ENCODE data around the gene UBE2S. TPM values are rescaled to one million over a fixed set of nuclear protein-coding genes. Genes with fewer than 3 reads are reported as not detected.
"Not testable (repeated sequence)": the region's sequence is repeated elsewhere in the genome, so short reads cannot be mapped to it uniquely, and the experiment has no call there.

UBE2S gene
- total RNA-seq, 1 donor from 2014 or later = 235 TPM

- peak; percentile 58 for TF ChIP-seq CTCF (IDR thresholded peaks at IDR 0.05; ENCODE audit: partially characterized antibody, unreplicated experiment)
- peaks cover 2% of the 10 kb centered on the region for H3K9me3 Mint-ChIP-seq (ENCODE audit: unreplicated experiment)
- peak; percentile 60 for DNase-seq
- H3K4me1 Mint-ChIP-seq (ENCODE audit: low read depth, unreplicated experiment) = peaks cover 4% of the 10 kb centered on the region
- H3K27ac Mint-ChIP-seq (ENCODE audit: unreplicated experiment) = no peak overlapping the region
- H3K27me3 Mint-ChIP-seq (ENCODE audit: unreplicated experiment) = peaks cover 7% of the 10 kb centered on the region
- H3K36me3 Mint-ChIP-seq (ENCODE audit: unreplicated experiment) = no peaks in the 10 kb centered on the region
- no peak overlapping the region for H3K4me3 Mint-ChIP-seq (ENCODE audit: unreplicated experiment)
Observed at GRCh38 chr19:55418185-55418584, 10.6 kb upstream of the UBE2S start.

GRCh38 chr19:55410168-55410567, 2.6 kb upstream of the UBE2S start:
- Mint-ChIP-seq H3K4me1 (ENCODE audit: low read depth, unreplicated experiment) (peaks cover 13% of the 10 kb centered on the region), H3K36me3 (ENCODE audit: unreplicated experiment) (peaks cover 12% of the 10 kb centered on the region), H3K4me3 (ENCODE audit: unreplicated experiment) (no peak overlapping the region), H3K9me3 (ENCODE audit: unreplicated experiment) (peaks cover 26% of the 10 kb centered on the region), H3K27me3 (ENCODE audit: unreplicated experiment) (peaks cover 24% of the 10 kb centered on the region), H3K27ac (ENCODE audit: unreplicated experiment) (no peak overlapping the region)
- DNase-seq = no peak
- no peak for TF ChIP-seq CTCF (IDR thresholded peaks at IDR 0.05; ENCODE audit: partially characterized antibody, unreplicated experiment)

GRCh38 chr19:55409179-55409578, 1.6 kb upstream of the UBE2S start:
- DNase-seq; H3K4me3 Mint-ChIP-seq (ENCODE audit: unreplicated experiment); H3K27ac Mint-ChIP-seq (ENCODE audit: unreplicated experiment): not testable (repeated sequence)
- peaks cover 12% of the 10 kb centered on the region for H3K36me3 Mint-ChIP-seq (ENCODE audit: unreplicated experiment)
- H3K4me1 Mint-ChIP-seq (ENCODE audit: low read depth, unreplicated experiment) = peaks cover 13% of the 10 kb centered on the region
- peaks cover 24% of the 10 kb centered on the region for H3K27me3 Mint-ChIP-seq (ENCODE audit: unreplicated experiment)
- H3K9me3 Mint-ChIP-seq (ENCODE audit: unreplicated experiment) = peaks cover 26% of the 10 kb centered on the region

GRCh38 chr19:55408533-55408872, 915 bp upstream of the UBE2S start:
- Mint-ChIP-seq H3K4me1 (ENCODE audit: low read depth, unreplicated experiment) (peaks cover 13% of the 10 kb centered on the region), H3K9me3 (ENCODE audit: unreplicated experiment) (peaks cover 24% of the 10 kb centered on the region), H3K27me3 (ENCODE audit: unreplicated experiment) (peaks cover 24% of the 10 kb centered on the region), H3K4me3 (ENCODE audit: unreplicated experiment) (peak overlapping the region; percentile 86), H3K36me3 (ENCODE audit: unreplicated experiment) (peaks cover 12% of the 10 kb centered on the region), H3K27ac (ENCODE audit: unreplicated experiment) (peak overlapping the region; percentile 94)
- no peak for TF ChIP-seq CTCF (IDR thresholded peaks at IDR 0.05; ENCODE audit: partially characterized antibody, unreplicated experiment)
- DNase-seq = no peak

GRCh38 chr19:55407800-55408532, 378 bp upstream of the UBE2S start:
- Mint-ChIP-seq H3K27me3 (ENCODE audit: unreplicated experiment) (peaks cover 22% of the 10 kb centered on the region), H3K9me3 (ENCODE audit: unreplicated experiment) (peaks cover 24% of the 10 kb centered on the region), H3K4me3 (ENCODE audit: unreplicated experiment) (peak overlapping the region; percentile 86), H3K4me1 (ENCODE audit: low read depth, unreplicated experiment) (peaks cover 13% of the 10 kb centered on the region), H3K36me3 (ENCODE audit: unreplicated experiment) (peaks cover 12% of the 10 kb centered on the region), H3K27ac (ENCODE audit: unreplicated experiment) (peak overlapping the region; percentile 94)
- no peak for TF ChIP-seq CTCF (IDR thresholded peaks at IDR 0.05; ENCODE audit: partially characterized antibody, unreplicated experiment)
- peak; percentile 96 for DNase-seq
